NCI-H2196 treated with DMSO at 0.1 percent for 48 hours (cell line): Measurements from ENCODE around the gene MPRIP.
"Not testable (repeated sequence)": the region's sequence is repeated elsewhere in the genome, so short reads cannot be mapped to it uniquely, and the experiment has no call there.

Experiments
- DNase-seq: peaks from one replicate; lab custom pipeline; 2025; ENCODE audit not compliant: unreplicated experiment; lab: John Stamatoyannopoulos, UW

Gene MPRIP

GRCh38 chr17:17142556-17142955 lies 100.3 kb downstream of the MPRIP start:
- no peak for DNase-seq

- DNase-seq = no peak
These were observed 101.2 kb downstream of the MPRIP start for GRCh38 chr17:17143501-17143900.

- DNase-seq = no peak
These were observed 101.8 kb downstream of the MPRIP start for GRCh38 chr17:17144061-17144460.

- no peak for DNase-seq
These were observed 102.8 kb downstream of the MPRIP start for GRCh38 chr17:17144916-17145665.

- no peak for DNase-seq
These were observed 104.6 kb downstream of the MPRIP start for GRCh38 chr17:17146786-17147406.

- DNase-seq = no peak
These were observed 105.6 kb downstream of the MPRIP start for GRCh38 chr17:17147821-17148220.

GRCh38 chr17:17149520-17150447 lies 107.5 kb downstream of the MPRIP start:
- no peak for DNase-seq

- DNase-seq = no peak
These were observed 108.2 kb downstream of the MPRIP start for GRCh38 chr17:17150448-17150800.

GRCh38 chr17:17151055-17151454 lies 108.8 kb downstream of the MPRIP start:
- no peak for DNase-seq

- DNase-seq = no peak
These were observed 109.3 kb downstream of the MPRIP start for GRCh38 chr17:17151541-17151940.

- DNase-seq = no peak
These were observed 109.7 kb downstream of the MPRIP start for GRCh38 chr17:17151962-17152361.

- DNase-seq = no peak
These were observed 110.1 kb downstream of the MPRIP start for GRCh38 chr17:17152385-17152784.

- no peak for DNase-seq
These were observed 110.8 kb downstream of the MPRIP start for GRCh38 chr17:17153071-17153470.

GRCh38 chr17:17153709-17154108 lies 111.5 kb downstream of the MPRIP start:
- DNase-seq = no peak

- DNase-seq = no peak
These were observed 112.3 kb downstream of the MPRIP start for GRCh38 chr17:17154556-17154955.

GRCh38 chr17:17154981-17155380 lies 112.7 kb downstream of the MPRIP start:
- DNase-seq = no peak

GRCh38 chr17:17155568-17155967 lies 113.3 kb downstream of the MPRIP start:
- DNase-seq = no peak

- DNase-seq = no peak
These were observed 113.8 kb downstream of the MPRIP start for GRCh38 chr17:17156107-17156506.

GRCh38 chr17:17156511-17156910 lies 114.3 kb downstream of the MPRIP start:
- DNase-seq = no peak

GRCh38 chr17:17157041-17157440 lies 114.8 kb downstream of the MPRIP start:
- DNase-seq = no peak

GRCh38 chr17:17158506-17158905 lies 116.2 kb downstream of the MPRIP start:
- DNase-seq = not testable (repeated sequence)

GRCh38 chr17:17159571-17159970 lies 117.3 kb downstream of the MPRIP start:
- DNase-seq = no peak
